Smooth muscle cell (in vitro differentiated cells): ENCODE results near the gene MYRF. TPM values are rescaled to one million over a fixed set of nuclear protein-coding genes. Genes with fewer than 3 reads are reported as not detected.

Experiments
- DNase-seq: peaks from one replicate; lab custom pipeline; 2025; ENCODE audit not compliant: unreplicated experiment; lab: John Stamatoyannopoulos, UW
- H2AFZ ChIP-seq: fragments of 200-600 bp; sonication (generic); 2 replicates; pipeline ENCODE4 v1.6.0; 2016; ENCODE audit warnings: antibody characterized with exemption, low read depth, mild to moderate bottlenecking
- H3F3A ChIP-seq: fragments of 200-600 bp; sonication (generic); 2 replicates; pipeline ENCODE4 v1.6.0; 2017; ENCODE audit warnings: antibody characterized with exemption, low read depth
- H3K27ac ChIP-seq: fragments of 200-600 bp; sonication (generic); 2 replicates; pipeline ENCODE4 v1.5.1; 2016; ENCODE audit warnings: low read depth, mild to moderate bottlenecking
- H3K27me3 ChIP-seq: fragments of 200-600 bp; sonication (generic); 2 replicates; pipeline ENCODE4 v1.6.1; 2016; ENCODE audit warnings: low read depth, mild to moderate bottlenecking
- H3K36me3 ChIP-seq: fragments of 200-600 bp; sonication (generic); 2 replicates; pipeline ENCODE4 v1.5.1; 2016; ENCODE audit warnings: low read depth
- H3K4me1 ChIP-seq: fragments of 200-600 bp; sonication (generic); 2 replicates; pipeline ENCODE4 v1.5.1; 2016; ENCODE audit warnings: low read depth
- H3K4me2 ChIP-seq: fragments of 200-600 bp; sonication (generic); 2 replicates; pipeline ENCODE4 v1.6.0; 2016; ENCODE audit warnings: mild to moderate bottlenecking
- H3K4me3 ChIP-seq: fragments of 200-600 bp; sonication (generic); 2 replicates; pipeline ENCODE4 v1.5.1; 2016; ENCODE audit warnings: mild to moderate bottlenecking
- H3K79me2 ChIP-seq: fragments of 200-600 bp; sonication (generic); 2 replicates; pipeline ENCODE4 v1.6.0; 2016; ENCODE audit warnings: low read depth, mild to moderate bottlenecking
- H3K9ac ChIP-seq: fragments of 200-600 bp; sonication (generic); 2 replicates; pipeline ENCODE4 v1.6.0; 2016; ENCODE audit warnings: low read depth
- H3K9me3 ChIP-seq: fragments of 200-600 bp; sonication (generic); replicated peaks from 2 replicates; pipeline ENCODE4 v1.5.1; 2016; ENCODE audit warnings: low read depth
- H4K20me1 ChIP-seq: fragments of 200-600 bp; sonication (generic); 2 replicates; pipeline ENCODE4 v1.6.0; 2016; ENCODE audit warnings: low read depth
- CTCF ChIP-seq: fragments of 200-600 bp; sonication (generic); IDR thresholded peaks from 2 replicates; pipeline ENCODE4 v1.5.1; 2017; ENCODE audit warnings: borderline replicate concordance, mild to moderate bottlenecking, antibody characterized with exemption; ENCODE audit not compliant: insufficient read depth, poor library complexity, severe bottlenecking
- WGBS: methylation state at CpG from one replicate; pipeline ENCODE4 v1.1.7; 2016; ENCODE audit warnings: low lambda C conversion rate; 5-methylcytosine and 5-hydroxymethylcytosine counted together
- polyA plus RNA-seq: library from polyadenylated mRNA; unstranded; fragments of >200 nt; fragmentation: Nextera tagmentation; extraction: Ambion mirVana; gene quantifications from 2 replicates; pipeline ENCODE4 v1.2.1, GENCODE V29; 2016
- total RNA-seq: library from RNA; depleted of rRNA; stranded (reverse); fragments of >200 nt; gene quantifications from 2 replicates; pipeline ENCODE4 v1.2.3, GENCODE V29; 2014

The MYRF gene
- total and polyA plus RNA-seq, 2 experiments from 2014 or later: 11.1 to 13.7 TPM

DNA sequence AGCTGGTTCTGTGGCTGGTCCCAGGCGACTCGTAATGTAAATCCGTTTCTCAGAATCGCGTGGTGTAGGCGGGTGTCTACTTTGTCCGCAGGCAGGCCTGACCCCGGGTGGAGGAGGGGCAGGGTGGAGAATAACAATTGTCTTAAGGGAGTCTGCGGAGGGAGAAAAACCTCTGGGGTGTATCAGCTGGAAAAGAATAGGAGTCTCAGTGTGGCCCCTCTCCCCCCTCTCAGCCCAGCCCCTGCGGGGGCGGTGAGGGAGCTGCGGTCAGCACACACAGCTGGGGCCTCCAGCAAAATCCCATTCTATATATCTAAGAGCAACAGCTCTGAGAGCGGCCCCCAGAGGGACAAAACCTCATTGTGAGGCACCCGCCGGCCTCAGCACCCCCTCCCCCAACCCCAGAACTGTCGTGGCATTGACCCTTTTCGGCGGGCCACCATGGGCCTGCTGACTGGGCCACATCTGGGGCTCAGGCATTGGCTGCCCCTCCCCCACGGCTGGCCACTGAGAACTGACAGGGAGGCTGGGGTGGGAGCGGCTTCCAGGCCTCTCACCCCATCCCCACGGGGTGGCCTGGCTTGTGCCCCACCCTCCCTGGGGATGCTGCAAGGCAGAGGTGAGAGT is 2.7 kb upstream of the MYRF start:
- WGBS: 18% methylated on average over 19 of the region's 21 CpGs

GRCh38 chr11:61750631-61751273 is 1.7 kb upstream of the MYRF start:
- 97% methylated on average over 5 of the region's 5 CpGs for WGBS
- H4K20me1 ChIP-seq: no peaks in the 10 kb centered on the region
- no peak for DNase-seq

More for the DNA sequence above, 2.7 kb upstream of the MYRF start:
- no peaks in the 10 kb centered on the region for H4K20me1 ChIP-seq
- H3K4me2 ChIP-seq: peak overlapping the region; percentile 84
- no peak overlapping the region for H3K9ac ChIP-seq
- no peaks in the 10 kb centered on the region for H3K27me3 ChIP-seq
- no peaks in the 10 kb centered on the region for H3K9me3 ChIP-seq
- peak overlapping the region; percentile 53 for H3K27ac ChIP-seq
- no peak overlapping the region for H3K4me3 ChIP-seq
- H3F3A ChIP-seq: peaks cover 8% of the 10 kb centered on the region
- H3K4me1 ChIP-seq: peaks cover 30% of the 10 kb centered on the region
- no peaks in the 10 kb centered on the region for H3K36me3 ChIP-seq
- peak overlapping the region; percentile 49 for H2AFZ ChIP-seq
- peaks cover 18% of the 10 kb centered on the region for H3K79me2 ChIP-seq
- DNase-seq: peak; percentile 55
- no peak for TF ChIP-seq CTCF

DNA sequence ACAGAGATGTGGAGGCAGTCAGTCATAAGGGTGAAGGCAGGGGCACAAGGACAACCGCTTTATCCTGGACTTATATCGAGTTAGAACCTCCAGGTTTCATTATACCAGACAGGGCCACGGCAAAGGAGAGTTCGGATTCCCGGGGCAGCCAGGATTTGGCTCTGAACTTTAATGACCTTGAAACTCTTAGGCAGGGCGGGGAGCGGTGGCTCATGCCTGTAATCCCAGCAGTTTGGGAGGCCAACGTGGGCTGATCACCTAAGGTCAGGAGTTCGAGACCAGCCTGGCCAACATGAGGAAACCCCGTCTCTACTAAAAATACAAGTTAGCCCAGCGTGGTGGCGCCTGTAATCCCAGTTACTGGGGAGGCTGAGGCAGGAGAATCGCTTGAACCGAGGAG is 1.1 kb upstream of the MYRF start:
- Histone ChIP-seq H3K79me2 (peaks cover 34% of the 10 kb centered on the region), H3K36me3 (no peaks in the 10 kb centered on the region), H3F3A (peaks cover 8% of the 10 kb centered on the region), H4K20me1 (no peaks in the 10 kb centered on the region), H3K4me2 (no peak overlapping the region), H3K27ac (no peak overlapping the region), H3K4me3 (no peak overlapping the region), H2AFZ (no peak overlapping the region), H3K9me3 (no peaks in the 10 kb centered on the region), H3K9ac (no peak overlapping the region), H3K27me3 (no peaks in the 10 kb centered on the region), H3K4me1 (peaks cover 40% of the 10 kb centered on the region)
- no peak for TF ChIP-seq CTCF
- no peak for DNase-seq
- WGBS: 89% methylated on average over 14 of the region's 14 CpGs

More at GRCh38 chr11:61750631-61751273, 1.7 kb upstream of the MYRF start:
- Histone ChIP-seq H3K27ac (no peak overlapping the region), H3K4me1 (peaks cover 34% of the 10 kb centered on the region), H3K9me3 (no peaks in the 10 kb centered on the region), H3K27me3 (no peaks in the 10 kb centered on the region), H2AFZ (no peak overlapping the region), H3F3A (peaks cover 8% of the 10 kb centered on the region), H3K9ac (no peak overlapping the region), H3K36me3 (no peaks in the 10 kb centered on the region), H3K79me2 (peaks cover 28% of the 10 kb centered on the region), H3K4me2 (no peak overlapping the region), H3K4me3 (no peak overlapping the region)
- no peak for TF ChIP-seq CTCF
